Nephron (organoid): ENCODE measurements around the gene GAMT.

Experiments used
- H3K27ac Mint-ChIP-seq, 3 experiments: 2 replicates each; pipeline ENCODE4 v1.8.0; 2020; ENCODE audit warnings: mixed read lengths in 3 of 3, mild to moderate bottlenecking in 2 of 3, moderate library complexity in 1 of 3
- H3K27me3 Mint-ChIP-seq: 2 replicates; pipeline ENCODE4 v1.8.0; 2021; ENCODE audit warnings: low read depth, mild to moderate bottlenecking, moderate library complexity, mixed read lengths
- H3K36me3 Mint-ChIP-seq: 2 replicates; pipeline ENCODE4 v1.8.0; 2020; ENCODE audit warnings: low read depth, mixed read lengths
- H3K4me1 Mint-ChIP-seq: 2 replicates; pipeline ENCODE4 v1.8.0; 2020; ENCODE audit warnings: mixed read lengths
- H3K4me3 Mint-ChIP-seq, 3 experiments: 2 replicates each; pipeline ENCODE4 v1.8.0; 2020; ENCODE audit warnings: mild to moderate bottlenecking in 3 of 3, mixed read lengths in 3 of 3, moderate library complexity in 2 of 3
- H3K9me3 Mint-ChIP-seq: 2 replicates; pipeline ENCODE4 v1.8.0; 2020; ENCODE audit warnings: mixed read lengths
- TF ChIP-seq, protein P1 (sequence below), 3 experiments: fragments of 200-600 bp; sonication (generic); IDR thresholded peaks; one replicate each; pipeline ENCODE4 v1.5.0; 2021; ENCODE audit warnings: antibody characterized with exemption in 3 of 3; ENCODE audit not compliant: unreplicated experiment in 3 of 3

The GAMT gene

DNA sequence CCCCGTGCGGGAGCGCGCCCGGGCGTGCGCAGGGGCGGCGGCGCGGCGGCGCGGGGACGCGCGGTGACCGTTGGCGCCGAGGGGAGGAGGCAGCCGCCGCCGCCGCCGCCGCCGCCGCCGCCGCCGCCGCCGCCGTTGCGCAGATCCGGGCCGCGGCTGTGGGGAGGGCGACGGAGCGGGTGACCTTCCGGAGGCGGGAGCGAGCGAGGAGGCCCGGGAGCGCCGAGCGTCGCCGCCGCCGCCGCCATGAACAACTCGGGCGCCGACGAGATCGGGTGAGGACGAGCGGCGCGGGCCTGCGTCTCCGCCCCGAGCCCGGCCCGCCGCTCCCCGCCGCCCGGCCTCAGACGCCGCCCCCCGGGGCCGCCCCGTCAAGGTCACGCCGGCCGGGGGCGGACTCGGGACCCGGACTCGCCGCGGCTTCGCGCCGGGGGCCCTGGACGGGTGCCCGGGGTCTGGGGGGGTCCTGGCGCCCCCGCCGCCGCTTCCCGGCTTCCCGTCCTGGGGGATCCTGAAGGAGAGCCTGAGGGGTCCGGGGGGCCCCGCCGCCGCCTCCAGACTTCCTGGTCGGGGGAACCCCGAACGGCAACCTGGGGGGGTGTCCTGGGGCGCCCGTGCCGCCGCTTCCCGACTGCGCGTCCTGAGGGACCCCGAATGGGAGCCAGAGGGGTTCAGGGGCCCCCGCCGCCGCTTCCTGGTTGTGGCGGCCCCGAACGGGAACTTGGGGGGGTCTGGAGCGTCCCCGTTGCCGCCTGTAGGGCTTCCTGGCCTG, 6.4 kb upstream of the GAMT start, which contains the start of gene DAZAP1:
Gene DAZAP1 (plus strand): TSS at position 59 of the 772 bp plus-strand sequence. CDS start 188 bp downstream, at position 247.
- Mint-ChIP-seq H3K4me1 (peaks cover 48% of the 10 kb centered on the region), H3K9me3 (no peaks in the 10 kb centered on the region), H3K27me3 (peaks cover 4% of the 10 kb centered on the region), H3K4me3 (peak within 1 kb of the TSS; percentile 83 to 97 (median 96)), H3K27ac (peak within 1 kb of the TSS; percentile 60 to 87 (median 74)), H3K36me3 (no peaks in the 10 kb centered on the region)
- TF ChIP-seq, protein P1, sequence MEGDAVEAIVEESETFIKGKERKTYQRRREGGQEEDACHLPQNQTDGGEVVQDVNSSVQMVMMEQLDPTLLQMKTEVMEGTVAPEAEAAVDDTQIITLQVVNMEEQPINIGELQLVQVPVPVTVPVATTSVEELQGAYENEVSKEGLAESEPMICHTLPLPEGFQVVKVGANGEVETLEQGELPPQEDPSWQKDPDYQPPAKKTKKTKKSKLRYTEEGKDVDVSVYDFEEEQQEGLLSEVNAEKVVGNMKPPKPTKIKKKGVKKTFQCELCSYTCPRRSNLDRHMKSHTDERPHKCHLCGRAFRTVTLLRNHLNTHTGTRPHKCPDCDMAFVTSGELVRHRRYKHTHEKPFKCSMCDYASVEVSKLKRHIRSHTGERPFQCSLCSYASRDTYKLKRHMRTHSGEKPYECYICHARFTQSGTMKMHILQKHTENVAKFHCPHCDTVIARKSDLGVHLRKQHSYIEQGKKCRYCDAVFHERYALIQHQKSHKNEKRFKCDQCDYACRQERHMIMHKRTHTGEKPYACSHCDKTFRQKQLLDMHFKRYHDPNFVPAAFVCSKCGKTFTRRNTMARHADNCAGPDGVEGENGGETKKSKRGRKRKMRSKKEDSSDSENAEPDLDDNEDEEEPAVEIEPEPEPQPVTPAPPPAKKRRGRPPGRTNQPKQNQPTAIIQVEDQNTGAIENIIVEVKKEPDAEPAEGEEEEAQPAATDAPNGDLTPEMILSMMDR (IDR thresholded peaks at IDR 0.05; ENCODE audit: unreplicated experiment in 3 of 3): no peak

DNA sequence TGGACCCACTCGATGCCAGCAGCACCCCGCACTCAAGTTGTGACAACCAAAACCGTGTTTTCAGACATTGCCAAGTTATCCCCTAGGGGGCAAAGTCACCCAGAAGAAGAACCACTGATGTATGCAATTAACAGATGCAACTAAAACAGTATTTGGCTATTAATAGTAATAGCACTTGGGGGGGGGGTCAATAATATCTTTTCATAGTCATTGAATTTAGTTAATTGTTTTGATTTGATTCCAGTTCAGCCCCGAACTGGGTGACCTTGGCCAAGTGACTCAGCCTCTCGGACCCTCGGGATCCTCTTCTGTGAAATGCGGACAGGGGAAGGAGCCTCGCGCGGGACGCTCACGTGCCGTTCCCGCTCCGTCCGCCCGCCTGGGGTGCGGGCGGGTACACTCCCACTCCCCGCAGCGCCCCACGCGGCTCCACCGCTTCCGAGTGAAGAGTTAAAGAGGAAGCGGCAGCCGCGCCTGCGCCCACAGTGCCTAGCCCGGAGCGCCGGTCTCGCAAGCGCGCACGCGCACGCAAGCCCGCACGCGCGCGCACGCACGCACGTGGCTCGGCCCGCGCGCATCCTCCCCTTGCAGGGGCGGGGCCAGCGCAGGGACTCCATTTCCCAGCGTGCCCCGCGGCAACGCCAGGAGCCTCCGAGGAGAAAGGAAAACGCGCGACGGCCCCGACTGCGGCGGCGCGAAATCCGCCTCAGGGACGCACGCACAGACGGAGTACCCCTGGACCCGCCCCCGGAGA, 5.6 kb upstream of the GAMT start:
- TF ChIP-seq, protein P1 (IDR thresholded peaks at IDR 0.05; ENCODE audit: unreplicated experiment in 3 of 3): peak; percentile 43 to 51 (median 49)
- no peaks in the 10 kb centered on the region for H3K9me3 Mint-ChIP-seq
- peak overlapping the region; percentile 78 to 87 (median 83) for H3K4me3 Mint-ChIP-seq
- no peaks in the 10 kb centered on the region for H3K36me3 Mint-ChIP-seq
- H3K27ac Mint-ChIP-seq: peak overlapping the region; percentile 60 to 87 (median 74)
- H3K4me1 Mint-ChIP-seq: peaks cover 49% of the 10 kb centered on the region
- peaks cover 4% of the 10 kb centered on the region for H3K27me3 Mint-ChIP-seq

DNA sequence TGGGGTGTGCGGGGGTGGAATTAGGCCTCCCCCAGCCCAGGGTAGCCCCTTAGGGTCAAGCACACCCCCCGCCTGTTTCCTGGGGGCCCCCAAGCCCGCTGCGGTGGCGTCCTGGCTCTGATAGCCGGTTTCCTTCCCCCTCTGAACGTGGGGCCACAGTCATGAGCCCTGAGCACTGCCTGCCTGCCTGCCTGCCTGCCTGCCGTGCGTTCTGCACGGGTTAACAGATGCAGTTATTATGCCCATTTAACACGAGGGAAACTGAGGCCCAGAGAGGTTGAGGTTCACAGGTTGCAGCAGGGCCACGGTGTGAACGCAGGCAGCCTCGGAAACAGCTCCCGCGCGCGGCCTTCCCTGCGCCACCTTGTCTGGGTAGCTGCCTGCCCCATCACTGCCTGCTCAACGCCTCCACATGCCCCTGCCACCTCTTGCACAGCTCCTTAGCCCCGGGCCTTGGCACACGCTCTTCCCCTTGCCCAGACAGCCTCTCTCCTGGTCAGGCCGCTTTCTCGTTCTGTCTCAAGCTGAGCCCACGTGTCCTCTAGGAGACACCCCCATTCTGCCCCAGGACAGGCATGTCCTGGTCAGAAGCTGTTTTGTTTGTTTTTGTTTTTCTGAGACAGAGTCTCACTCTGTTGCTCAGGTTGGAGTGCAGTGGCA, 1.2 kb upstream of the GAMT start:
- TF ChIP-seq, protein P1 (IDR thresholded peaks at IDR 0.05; ENCODE audit: unreplicated experiment in 3 of 3): no peak
- Mint-ChIP-seq H3K27ac (peak overlapping the region in 2 of 3 experiments; percentile 71 to 82), H3K4me1 (peaks cover 16% of the 10 kb centered on the region), H3K9me3 (no peaks in the 10 kb centered on the region), H3K4me3 (peak overlapping the region; percentile 70 to 86 (median 83)), H3K36me3 (no peaks in the 10 kb centered on the region), H3K27me3 (peaks cover 4% of the 10 kb centered on the region)

DNA sequence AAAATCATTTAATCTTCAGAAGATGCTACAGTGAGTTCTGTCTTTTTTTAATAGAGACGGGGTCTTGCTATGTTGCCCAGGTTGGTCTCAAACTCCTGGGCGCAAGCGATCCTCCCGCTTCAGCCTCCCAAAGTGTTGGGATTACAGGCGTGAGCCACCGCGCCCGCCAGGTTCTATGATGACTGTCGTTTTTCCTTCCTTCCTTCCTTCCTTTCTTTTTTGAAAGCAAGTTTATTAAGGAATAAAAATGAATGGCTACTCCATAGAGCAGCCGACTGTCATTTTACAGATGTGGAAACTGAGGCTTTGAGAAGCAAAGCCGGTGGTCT, 511 bp upstream of the GAMT start:
- peaks cover 16% of the 10 kb centered on the region for H3K4me1 Mint-ChIP-seq
- TF ChIP-seq, protein P1 (IDR thresholded peaks at IDR 0.05; ENCODE audit: unreplicated experiment in 3 of 3): peak in 2 of 3 experiments; percentile 2 to 9
- no peaks in the 10 kb centered on the region for H3K9me3 Mint-ChIP-seq
- H3K27ac Mint-ChIP-seq: no peak overlapping the region
- no peaks in the 10 kb centered on the region for H3K36me3 Mint-ChIP-seq
- peaks cover 4% of the 10 kb centered on the region for H3K27me3 Mint-ChIP-seq
- H3K4me3 Mint-ChIP-seq: peak overlapping the region; percentile 66 to 78 (median 76)

DNA sequence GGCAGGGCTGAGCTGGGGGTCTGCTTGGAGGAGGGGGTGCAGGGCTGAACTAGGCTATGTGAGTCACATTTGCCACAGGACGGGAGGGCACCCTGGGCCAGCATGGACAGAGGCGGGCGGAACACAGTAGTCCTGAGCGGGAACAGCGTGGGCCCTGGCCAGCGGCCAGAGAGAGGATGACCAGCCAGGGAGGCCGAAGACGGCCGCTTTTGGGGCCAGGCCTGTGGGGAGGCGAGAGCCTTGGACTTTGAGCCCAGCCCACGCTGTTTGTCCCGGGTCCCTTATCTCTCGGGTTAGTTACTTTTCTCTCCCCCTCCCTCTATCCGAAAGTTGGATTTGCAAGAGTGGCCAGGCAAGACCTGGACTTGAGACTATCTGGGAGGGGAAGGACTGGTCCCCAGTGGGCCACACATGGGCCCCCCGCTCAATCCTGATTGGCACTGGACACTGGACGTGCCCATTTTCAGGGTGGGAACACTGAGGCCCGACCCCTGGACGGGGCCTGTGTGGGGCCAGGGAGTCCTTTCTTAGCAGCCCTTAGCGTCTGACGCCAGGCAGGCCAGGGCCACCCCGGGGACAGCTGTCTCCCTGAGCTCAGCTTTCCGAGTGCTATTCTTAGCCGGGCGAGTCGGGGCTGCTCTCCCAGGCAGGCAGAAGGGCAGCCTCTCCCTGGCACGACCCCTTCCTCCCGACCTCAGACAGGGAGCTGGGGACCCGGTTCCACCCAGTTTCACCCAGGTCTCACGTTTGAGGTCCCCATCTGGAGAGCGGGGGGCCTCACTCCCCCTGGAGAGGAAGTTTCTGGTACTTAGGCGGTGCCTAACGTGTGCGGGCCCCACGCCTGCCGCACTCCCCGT, 833 bp downstream of the GAMT start:
- H3K27me3 Mint-ChIP-seq: peaks cover 4% of the 10 kb centered on the region
- TF ChIP-seq, protein P1 (IDR thresholded peaks at IDR 0.05; ENCODE audit: unreplicated experiment in 3 of 3): no peak
- H3K4me3 Mint-ChIP-seq: peak overlapping the region; percentile 76 to 85 (median 79)
- H3K36me3 Mint-ChIP-seq: no peaks in the 10 kb centered on the region
- no peaks in the 10 kb centered on the region for H3K9me3 Mint-ChIP-seq
- no peak overlapping the region for H3K27ac Mint-ChIP-seq
- H3K4me1 Mint-ChIP-seq: peaks cover 10% of the 10 kb centered on the region
